ENCODE data around the gene NUP43.
"Not testable (repeated sequence)": the region's sequence is repeated elsewhere in the genome, so short reads cannot be mapped to it uniquely, and the experiment has no call there.

NUP43 gene

GRCh38 chr6:149749082-149749593 is 2.8 kb upstream of the NUP43 start:
- not testable (repeated sequence) for DNase-seq (ENCODE audit: low read depth)

DNA sequence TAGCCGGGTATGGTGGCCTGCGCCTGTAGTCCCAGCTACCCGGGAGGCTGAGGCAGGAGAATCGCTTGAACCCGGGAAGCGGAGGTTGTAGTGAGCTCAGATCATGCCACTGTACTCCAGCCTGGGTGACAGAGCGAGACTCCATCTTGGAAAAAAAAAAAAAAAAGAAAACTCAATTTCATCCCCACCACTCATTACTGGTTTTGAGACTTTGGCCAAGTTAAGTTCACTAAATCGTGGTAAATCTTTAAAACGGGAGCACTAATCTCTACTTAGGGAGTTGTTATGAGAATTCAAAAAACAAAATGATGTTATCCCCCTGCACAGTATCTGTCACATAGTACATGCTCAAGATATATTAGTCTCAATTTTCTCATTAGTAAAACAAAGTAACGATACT is 1.1 kb downstream of the NUP43 start:
- DNase-seq (ENCODE audit: low read depth): not testable (repeated sequence)

DNA sequence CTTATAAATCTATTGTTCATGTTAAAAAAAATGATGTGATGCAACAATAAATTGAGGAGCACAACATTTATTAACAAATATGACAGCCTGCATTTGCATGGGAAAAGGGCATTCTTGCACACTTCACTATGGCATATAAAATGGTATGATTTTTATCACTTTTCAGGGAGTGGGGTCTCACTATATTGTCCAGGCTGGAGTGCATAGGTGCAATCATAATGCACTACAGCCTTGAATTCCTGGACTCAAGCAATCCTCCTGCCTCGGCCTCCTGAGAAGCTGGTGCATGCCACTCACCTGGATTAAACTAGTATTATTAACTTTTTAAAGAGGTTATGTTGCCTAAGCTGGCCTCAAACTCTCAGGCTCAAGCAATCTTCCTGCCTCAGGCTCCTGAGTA is 11.4 kb downstream of the NUP43 start:
- no peak for DNase-seq (ENCODE audit: low read depth)

DNA sequence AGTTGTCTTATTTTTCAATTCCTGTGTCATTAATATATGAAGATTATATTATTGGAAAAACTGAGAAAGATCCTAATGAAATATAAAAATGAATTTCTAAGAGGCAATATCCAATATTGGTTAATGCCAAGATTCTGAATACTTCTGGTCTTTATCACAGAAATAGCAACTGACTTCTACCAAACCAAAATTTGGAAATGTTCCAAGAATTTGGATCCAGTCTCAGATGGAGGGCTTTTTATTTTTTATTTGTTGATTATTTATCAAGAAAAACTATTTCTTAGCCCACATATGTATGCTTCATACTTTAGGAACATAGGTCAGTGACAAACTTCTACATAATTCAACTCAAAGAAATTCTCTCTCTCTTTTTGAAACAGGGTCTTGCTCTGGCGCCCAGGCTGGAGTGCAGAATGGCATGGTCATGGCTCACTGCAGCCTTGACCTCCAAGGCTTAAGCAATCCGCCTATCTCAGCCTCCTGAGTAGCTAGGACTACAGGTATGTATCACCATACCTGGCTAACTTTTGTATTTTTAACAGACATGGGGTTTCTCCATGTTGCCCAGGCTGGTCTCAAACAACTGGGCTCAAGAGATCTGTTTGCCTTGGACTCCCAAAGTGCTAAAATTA is 13.1 kb downstream of the NUP43 start:
- DNase-seq (ENCODE audit: low read depth): no peak

DNA sequence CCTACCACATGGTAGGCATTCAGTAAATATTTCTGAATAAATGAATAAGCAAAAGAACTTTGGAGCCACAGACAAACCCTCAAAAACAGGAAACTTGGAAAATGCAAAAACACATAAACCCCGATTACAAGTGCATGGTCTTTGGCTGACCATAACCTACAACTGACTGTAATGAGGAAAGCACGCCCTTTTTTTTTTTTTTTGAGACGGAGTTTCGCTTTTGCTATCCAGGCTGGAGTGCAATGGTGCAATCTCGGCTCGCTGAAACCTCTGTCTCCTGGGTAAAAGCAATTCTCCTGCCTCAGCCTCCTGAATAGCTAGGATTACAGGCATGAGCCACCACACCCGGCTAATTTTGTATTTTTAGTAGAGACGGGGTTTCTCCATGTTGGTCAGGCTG is 16.5 kb downstream of the NUP43 start:
- no peak for DNase-seq (ENCODE audit: low read depth)

- DNase-seq (ENCODE audit: low read depth): no peak
Observed at GRCh38 chr6:149728499-149729234, 17.7 kb downstream of the NUP43 start.

DNA sequence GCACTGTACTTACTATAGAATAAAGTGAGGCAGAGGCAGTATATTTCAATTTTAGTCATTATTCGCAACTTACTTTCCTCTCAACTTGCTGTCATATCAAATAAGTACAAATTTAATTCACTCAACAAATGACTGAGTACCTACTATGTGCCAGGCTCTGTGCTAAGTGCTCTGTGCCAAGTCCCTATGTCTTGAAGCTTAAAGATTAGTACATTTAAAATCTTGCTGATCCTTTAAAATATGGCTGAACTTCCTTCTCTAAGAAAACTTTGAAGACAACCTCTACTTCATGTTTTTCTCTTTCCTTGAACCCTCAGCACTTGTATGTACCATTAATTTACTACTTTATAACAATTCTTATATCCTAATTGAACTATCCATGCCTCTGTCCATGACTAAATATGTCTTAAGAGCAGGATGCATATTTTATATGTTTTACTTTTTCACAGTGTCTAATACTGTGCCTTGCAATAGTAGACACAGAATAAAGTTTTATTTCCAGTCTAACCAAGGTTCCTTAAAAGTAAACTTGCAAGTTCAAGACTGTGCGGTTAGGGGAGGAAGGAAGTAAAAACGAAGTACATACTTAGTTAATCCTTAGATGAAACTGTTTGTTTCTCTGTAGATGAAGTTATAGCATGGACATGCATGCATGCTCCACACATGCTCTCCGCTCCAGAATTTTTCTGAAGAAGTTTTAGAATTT is 18.4 kb downstream of the NUP43 start:
- no peak for DNase-seq (ENCODE audit: low read depth)

DNA sequence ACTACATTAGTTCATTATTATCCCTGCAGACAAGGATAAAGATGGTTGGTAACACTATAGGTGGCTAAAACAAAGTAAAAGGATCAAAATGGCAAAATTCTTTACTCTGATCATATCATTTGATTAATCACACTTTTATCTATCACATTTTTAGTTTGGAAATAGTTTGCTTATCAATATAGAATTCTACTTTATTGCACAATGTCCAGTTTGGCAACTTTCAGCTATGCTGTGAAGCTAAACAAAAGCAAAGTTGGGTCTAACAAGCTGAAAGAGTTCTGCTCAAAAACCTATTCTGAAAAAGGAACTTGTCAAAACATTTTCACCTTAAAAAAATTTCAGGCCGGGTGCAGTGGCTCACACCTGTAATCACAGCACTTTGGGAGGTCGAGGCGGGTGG is 20.5 kb downstream of the NUP43 start:
- DNase-seq (ENCODE audit: low read depth): no peak

DNA sequence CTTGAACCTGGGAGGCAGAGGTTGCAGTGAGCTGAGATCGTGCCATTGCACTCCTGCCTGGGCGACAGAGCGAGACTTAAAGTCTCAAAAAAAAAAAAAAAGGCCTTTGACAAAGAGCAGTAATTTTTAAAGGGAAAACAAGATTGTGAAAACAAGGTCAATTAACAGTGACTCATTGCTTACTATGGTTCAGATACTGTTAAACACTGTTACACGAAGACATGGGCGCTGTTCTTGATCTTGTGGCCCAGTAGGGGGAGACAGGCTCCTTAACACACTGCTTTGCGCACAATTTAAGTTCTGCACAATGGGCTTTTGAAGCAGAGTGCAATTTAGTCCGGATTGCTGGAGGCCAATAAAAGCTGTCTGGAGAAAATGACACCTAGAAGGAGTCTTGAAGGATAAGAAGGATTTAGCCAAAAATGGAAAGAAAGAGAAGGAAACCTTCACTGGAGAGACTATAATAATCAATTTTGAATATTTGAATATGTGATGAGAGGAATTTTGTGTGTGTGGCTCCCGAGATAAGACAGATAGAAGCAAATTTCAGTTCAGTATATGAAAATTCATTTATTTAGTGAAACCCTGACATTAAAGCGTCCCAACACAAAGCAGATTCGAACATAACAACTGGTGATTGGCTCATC is 22.4 kb downstream of the NUP43 start:
- DNase-seq (ENCODE audit: low read depth): no peak

GRCh38 chr6:149723262-149723661 is 23.1 kb downstream of the NUP43 start:
- no peak for DNase-seq (ENCODE audit: low read depth)

DNA sequence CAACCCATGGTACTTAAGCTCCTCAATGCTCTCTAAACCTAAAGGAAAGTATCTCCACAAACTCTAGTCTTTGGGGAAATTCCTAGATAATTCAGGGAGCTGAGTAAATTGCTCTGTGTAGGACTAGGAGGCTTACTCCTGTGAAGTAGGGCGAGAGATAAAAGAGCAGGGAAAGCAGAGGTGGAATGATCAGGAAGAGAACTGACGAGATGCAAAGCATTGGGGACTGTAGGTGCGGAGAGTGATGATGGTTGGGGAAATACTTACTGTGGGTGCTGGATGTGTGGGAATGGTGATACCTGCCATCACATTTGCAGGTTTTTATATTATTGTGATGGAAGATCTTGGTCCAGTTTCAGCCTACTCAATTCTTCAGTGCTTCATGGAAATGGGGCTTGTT is 26.8 kb downstream of the NUP43 start:
- DNase-seq (ENCODE audit: low read depth): no peak

DNA sequence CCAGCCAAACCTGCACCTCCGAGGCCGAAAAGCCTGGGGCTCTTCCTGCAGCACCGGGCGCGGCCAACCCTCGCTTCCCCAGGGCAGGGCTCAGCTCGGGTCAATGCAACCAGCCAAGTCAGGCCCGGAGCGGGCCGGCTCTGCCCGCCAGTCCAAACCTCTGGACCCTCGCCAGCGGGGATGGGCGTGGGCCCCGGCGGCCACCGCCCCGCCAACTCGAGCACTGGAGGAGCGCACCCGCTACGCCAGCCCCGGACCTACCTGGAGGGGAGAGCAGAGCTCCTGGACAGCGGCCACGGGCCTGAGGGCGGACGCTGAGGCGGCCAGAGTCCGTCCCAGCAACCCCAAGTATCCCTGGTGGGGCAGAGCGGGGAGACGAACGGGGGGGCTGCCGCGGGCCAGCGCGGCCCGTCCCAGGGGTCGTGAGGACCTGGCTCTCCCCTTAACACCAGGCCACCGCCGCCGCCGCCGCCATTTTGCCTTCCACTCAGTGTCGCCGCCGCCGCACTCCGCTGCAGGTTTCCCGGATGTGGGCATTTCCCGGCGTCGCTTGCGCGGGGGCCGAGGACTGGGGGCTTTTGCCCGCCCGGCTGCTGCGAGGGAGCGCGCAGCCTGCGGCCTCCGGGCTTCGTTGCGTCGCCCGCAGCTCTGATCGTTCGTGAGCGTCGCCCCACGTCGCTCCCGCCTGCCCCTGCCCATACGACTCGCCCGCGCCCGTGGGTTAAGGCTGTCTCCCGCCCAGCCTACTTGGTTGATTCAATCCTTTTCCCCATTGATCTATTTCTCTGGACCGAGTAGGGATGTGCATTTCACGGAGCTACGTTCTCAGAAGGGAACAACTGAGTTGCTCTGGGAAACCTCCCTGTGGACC is 28.5 kb downstream of the NUP43 start, which contains the start of gene LATS1:
LATS1 (minus strand) TSS at position 514 of the 871 bp plus-strand sequence. CDS start 15,975 bp downstream, outside the sequence.
- peak; percentile 86 for DNase-seq (ENCODE audit: low read depth)

GRCh38 chr6:149717255-149717587 is 29.1 kb downstream of the NUP43 start:
- no peak for DNase-seq (ENCODE audit: low read depth)

GRCh38 chr6:149716181-149716963 is 30.0 kb downstream of the NUP43 start:
- DNase-seq (ENCODE audit: low read depth): no peak

GRCh38 chr6:149714442-149714841 is 31.9 kb downstream of the NUP43 start:
- DNase-seq (ENCODE audit: low read depth): no peak

GRCh38 chr6:149711711-149712110 is 34.6 kb downstream of the NUP43 start:
- no peak for DNase-seq (ENCODE audit: low read depth)

GRCh38 chr6:149701714-149702113 is 44.6 kb downstream of the NUP43 start:
- no peak for DNase-seq (ENCODE audit: low read depth)

- DNase-seq (ENCODE audit: low read depth): no peak
Observed at GRCh38 chr6:149699150-149699549, 47.2 kb downstream of the NUP43 start.

- DNase-seq (ENCODE audit: low read depth): no peak
Observed at GRCh38 chr6:149698175-149698574, 48.2 kb downstream of the NUP43 start.

GRCh38 chr6:149696901-149697300 is 49.4 kb downstream of the NUP43 start:
- DNase-seq (ENCODE audit: low read depth): no peak

DNA sequence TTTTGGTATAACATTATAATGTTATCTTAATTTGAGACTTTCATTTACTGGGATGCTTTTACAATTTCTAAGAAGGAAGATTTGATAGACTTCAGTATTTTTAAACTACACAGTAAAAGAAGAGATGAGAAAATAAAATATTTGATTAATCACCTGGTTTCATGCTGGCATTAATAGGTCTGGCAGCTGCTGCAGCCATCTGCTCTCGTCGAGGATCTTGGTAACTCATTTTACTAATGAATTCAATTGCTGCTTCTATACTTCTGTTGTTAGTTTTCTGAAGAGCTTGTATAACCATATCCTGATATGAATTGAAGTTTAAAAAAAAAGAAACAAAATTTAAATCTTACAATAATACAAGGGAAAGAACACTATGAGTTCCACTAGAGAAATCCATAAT is 51.4 kb downstream of the NUP43 start:
- DNase-seq (ENCODE audit: low read depth): no peak

Data from stimulated activated CD8-positive, alpha-beta memory T cell treated with anti-CD3 and anti-CD28 coated beads, Interleukin-15, amount 100 ng/mL, for 1 hour (primary cell).